Common myeloid progenitor, CD34-positive (primary cell): ENCODE data around the gene NSUN3.

Experiments
- CTCF ChIA-PET: fragments of 350-600 bp; sonication (Branson Sonifier 250); formaldehyde crosslinking; loops from one replicate; lab custom pipeline; 2021; ENCODE audit warnings: antibody characterized with exemption; lab: Charles Lee
- POLR2A ChIA-PET: fragments of 350-600 bp; sonication (Branson Sonifier 250); formaldehyde crosslinking; loops from one replicate; lab custom pipeline; 2021; ENCODE audit warnings: antibody characterized with exemption; lab: Charles Lee
- DNase-seq, 3 donors: peaks; one replicate each; pipeline versions ENCODE4 v3.0.0 to v3.0.0-alpha.2; 2013
- H3K27ac ChIP-seq, 2 experiments: 1 replicate in 1 of 2; 2 replicates in 1 of 2; pipeline ENCODE4 v1.7.0; 2013; ENCODE audit warnings: inconsistent platforms in 2 of 2, low read length in 2 of 2, mild to moderate bottlenecking in 2 of 2, low read depth in 1 of 2, moderate library complexity in 1 of 2; ENCODE audit not compliant: severe bottlenecking in 2 of 2, insufficient read depth in 1 of 2, poor library complexity in 1 of 2
- H3K27me3 ChIP-seq, 5 experiments: replicated peaks in 2 of 5; 1 replicate in 3 of 5; 2 replicates in 2 of 5; pipeline versions ENCODE4 v1.6.1 to v1.7.0; 2013; ENCODE audit warnings: low read length in 4 of 5, mild to moderate bottlenecking in 2 of 5, moderate library complexity in 2 of 5, inconsistent platforms in 1 of 5; ENCODE audit not compliant: insufficient read depth in 5 of 5, control insufficient read depth in 4 of 5
- H3K36me3 ChIP-seq, 4 experiments: 1 replicate in 2 of 4; 2 replicates in 2 of 4; pipeline versions ENCODE4 v1.6.1 to v1.7.0; 2013; ENCODE audit warnings: low read length in 3 of 4, control low read depth in 1 of 4, mild to moderate bottlenecking in 1 of 4; ENCODE audit not compliant: control insufficient read depth in 4 of 4, insufficient read depth in 4 of 4
- H3K4me1 ChIP-seq, 4 experiments: 1 replicate in 3 of 4; 2 replicates in 1 of 4; pipeline versions ENCODE4 v1.6.1 to v1.7.1; 2013; ENCODE audit warnings: low read length in 3 of 4, mild to moderate bottlenecking in 3 of 4, control low read depth in 1 of 4, inconsistent platforms in 1 of 4, moderate library complexity in 1 of 4; ENCODE audit not compliant: control insufficient read depth in 4 of 4, insufficient read depth in 4 of 4; ENCODE audit errors: control extremely low read depth in 1 of 4
- H3K4me3 ChIP-seq, 7 experiments: 1 replicate in 4 of 7; 2 replicates in 3 of 7; pipeline versions ENCODE4 v1.5.1 to v1.7.0; 2013; ENCODE audit warnings: mild to moderate bottlenecking in 7 of 7, low read length in 6 of 7, moderate library complexity in 6 of 7, inconsistent platforms in 2 of 7, low read depth in 2 of 7, control low read depth in 1 of 7; ENCODE audit not compliant: insufficient read depth in 4 of 7, control insufficient read depth in 1 of 7; ENCODE audit errors: extremely low read depth in 1 of 7
- H3K9me3 ChIP-seq, 5 experiments: 1 replicate in 4 of 5; 2 replicates in 1 of 5; pipeline versions ENCODE4 v1.6.1 to v1.7.1; 2013; ENCODE audit warnings: low read length in 4 of 5, mild to moderate bottlenecking in 2 of 5, inconsistent platforms in 1 of 5, low read depth in 1 of 5, moderate library complexity in 1 of 5; ENCODE audit not compliant: control insufficient read depth in 4 of 5, insufficient read depth in 2 of 5; ENCODE audit errors: control extremely low read depth in 1 of 5
- WGBS: methylation state at CpG from one replicate; pipeline ENCODE4 v1.1.5; 2013; ENCODE audit not compliant: insufficient coverage; 5-methylcytosine and 5-hydroxymethylcytosine counted together

NSUN3 gene

GRCh38 chr3:94050546-94050945 is 12.3 kb upstream of the NSUN3 start:
- ChIA-PET POLR2A (no interaction called here), CTCF (no interaction called here)
- no peaks in the 10 kb centered on the region for H3K36me3 ChIP-seq
- no peak overlapping the region for H3K4me3 ChIP-seq
- H3K9me3 ChIP-seq = no peaks in the 10 kb centered on the region
- peaks cover 0 to 4% (median under 1%) of the 10 kb centered on the region in 4 experiments for H3K4me1 ChIP-seq
- DNase-seq = no peak
- H3K27ac ChIP-seq = no peak overlapping the region
- no peaks in the 10 kb centered on the region for H3K27me3 ChIP-seq

- CTCF ChIA-PET = no interaction called here
- POLR2A ChIA-PET = no interaction called here
- Histone ChIP-seq H3K27ac (no peak overlapping the region), H3K27me3 (no peaks in the 10 kb centered on the region), H3K4me1 (peaks cover 10 to 30% (median 13%) of the 10 kb centered on the region in 4 experiments), H3K36me3 (peaks cover 0 to 7% (median under 1%) of the 10 kb centered on the region in 4 experiments), H3K4me3 (no peak overlapping the region), H3K9me3 (no peaks in the 10 kb centered on the region)
- no peak for DNase-seq
- 100% methylated on average over 5 of the region's 13 CpGs for WGBS
Observed at GRCh38 chr3:94061297-94061696, 1.6 kb upstream of the NSUN3 start.

- 70% methylated on average over 13 of the region's 17 CpGs for WGBS
- Histone ChIP-seq H3K27ac (peak overlapping the region; percentile 99 to 100), H3K27me3 (no peaks in the 10 kb centered on the region), H3K4me3 (peak overlapping the region; percentile 83 to 99 (median 97)), H3K9me3 (peaks cover 2 to 9% (median 6%) of the 10 kb centered on the region in 5 experiments), H3K36me3 (peaks cover 8 to 22% (median 14%) of the 10 kb centered on the region in 4 experiments), H3K4me1 (peaks cover 10 to 30% (median 13%) of the 10 kb centered on the region in 4 experiments)
- CTCF ChIA-PET = interaction anchor here (0.8 to 1.8 kb wide), 7 partner anchors 57 to 90 kb away, joined by 3 to 6 read pairs (median 3); partner anchors contain the start of gene PROS1
- peak in 1 of 3 donors; percentile 41 for DNase-seq
- POLR2A ChIA-PET = interaction anchor here (0.6 to 1.4 kb wide), 2 partner anchors 9 to 42 kb away, joined by 3 to 4 read pairs; no protein-coding TSS in a partner anchor
Observed at GRCh38 chr3:94063496-94064119, 747 bp downstream of the NSUN3 start.

GRCh38 chr3:94064243-94064860 is 1.5 kb downstream of the NSUN3 start:
- CTCF ChIA-PET = interaction anchor here (0.8 to 1.1 kb wide), 2 partner anchors 57 to 63 kb away, joined by 3 to 4 read pairs; no protein-coding TSS in a partner anchor
- Histone ChIP-seq H3K4me1 (peaks cover 10 to 30% (median 13%) of the 10 kb centered on the region in 4 experiments), H3K36me3 (peaks cover 8 to 20% (median 14%) of the 10 kb centered on the region in 4 experiments), H3K9me3 (peaks cover 2 to 9% (median 6%) of the 10 kb centered on the region in 5 experiments), H3K27ac (peak overlapping the region; percentile 99 to 100), H3K4me3 (peak overlapping the region in 4 of 7 experiments; percentile 93 to 99 (median 97)), H3K27me3 (no peaks in the 10 kb centered on the region)
- DNase-seq = peak; percentile 27 to 70 (median 58)
- 48% methylated on average over 4 of the region's 6 CpGs for WGBS
- POLR2A ChIA-PET = interaction anchor here (0.6 kb wide), 1 partner anchor 8 kb away, joined by 4 read pairs; no protein-coding TSS in a partner anchor

- WGBS = no CpG with 5 or more reads among the region's 1 CpG
- POLR2A ChIA-PET = no interaction called here
Observed at GRCh38 chr3:94065122-94065521, 2.3 kb downstream of the NSUN3 start.

GRCh38 chr3:94065819-94066480 is 3.1 kb downstream of the NSUN3 start:
- 100% methylated on average over 1 of the region's 1 CpG for WGBS
- CTCF ChIA-PET = interaction anchor here (1.2 to 6.0 kb wide), 4 partner anchors 55 to 66 kb away, joined by 3 to 42 read pairs (median 3); no protein-coding TSS in a partner anchor
- POLR2A ChIA-PET = no interaction called here
- Histone ChIP-seq H3K4me3 (no peak overlapping the region), H3K27ac (no peak overlapping the region), H3K36me3 (peaks cover 8 to 19% (median 14%) of the 10 kb centered on the region in 4 experiments), H3K4me1 (peaks cover 10 to 30% (median 13%) of the 10 kb centered on the region in 4 experiments), H3K9me3 (peaks cover 2 to 9% (median 6%) of the 10 kb centered on the region in 5 experiments), H3K27me3 (no peaks in the 10 kb centered on the region)
- no peak for DNase-seq

More at GRCh38 chr3:94065122-94065521, 2.3 kb downstream of the NSUN3 start:
- Histone ChIP-seq H3K36me3 (peaks cover 8 to 18% (median 14%) of the 10 kb centered on the region in 4 experiments), H3K4me1 (peaks cover 10 to 30% (median 13%) of the 10 kb centered on the region in 4 experiments), H3K4me3 (peak overlapping the region in 1 of 7 experiments; percentile 34), H3K27me3 (no peaks in the 10 kb centered on the region), H3K27ac (peak overlapping the region in 1 of 2 experiments; percentile 1), H3K9me3 (peaks cover 2 to 9% (median 6%) of the 10 kb centered on the region in 5 experiments)
- CTCF ChIA-PET = interaction anchor here (6.0 kb wide), 1 partner anchor 61 kb away, joined by 42 read pairs; no protein-coding TSS in a partner anchor
- no peak for DNase-seq
